CD4-positive, alpha-beta T cell treated with Interleukin-4 for 1 hour (primary cell): Measurements from ENCODE around the gene TRPC1.

Source experiments
- DNase-seq, 2 donors: peaks; one replicate each; pipeline ENCODE4 v3.0.0-alpha.2; 2020 to 2022

TRPC1 gene

GRCh38 chr3:142754494-142754893 is 30.7 kb downstream of the TRPC1 start:
- no peak for DNase-seq

DNA sequence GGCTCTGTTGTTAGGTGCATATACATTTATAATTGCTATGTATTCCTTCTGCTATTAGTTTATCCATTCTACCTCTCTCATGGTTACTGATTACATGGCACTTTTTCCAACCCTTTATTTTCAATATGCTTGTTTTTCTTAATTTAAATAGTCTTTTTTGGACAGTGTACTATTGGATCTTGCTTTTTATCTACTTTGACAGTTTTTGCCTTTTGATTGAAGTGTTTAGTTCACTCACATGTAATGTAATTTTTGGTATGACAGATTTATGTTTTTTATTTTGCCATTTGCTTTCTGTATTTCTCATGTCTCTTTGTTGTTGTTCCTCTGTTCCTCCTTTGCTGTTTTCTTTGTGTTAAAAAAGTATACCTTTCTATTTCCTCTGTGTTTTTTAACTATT is 44.5 kb downstream of the TRPC1 start:
- DNase-seq: no peak

DNA sequence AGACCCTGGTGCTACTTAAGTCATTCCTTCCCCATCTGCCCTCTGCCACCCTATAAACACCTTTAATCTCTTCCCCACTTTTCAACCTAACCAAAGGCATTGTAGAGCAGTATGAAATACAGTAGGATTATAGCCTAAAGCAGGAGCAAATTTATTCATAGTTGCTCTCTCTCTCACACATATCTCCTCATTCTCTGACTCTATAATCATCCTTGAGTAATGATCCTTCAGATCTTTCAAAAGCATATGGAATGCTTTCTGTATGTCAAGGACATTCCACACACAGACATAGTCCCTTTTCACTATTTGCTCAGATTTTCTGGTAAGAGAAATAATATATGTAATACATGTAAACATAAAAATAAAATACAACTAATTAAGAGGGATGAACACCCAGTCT is 54.1 kb downstream of the TRPC1 start:
- DNase-seq: no peak

GRCh38 chr3:142778541-142778940 is 54.7 kb downstream of the TRPC1 start:
- no peak for DNase-seq

- no peak for DNase-seq
Measured at GRCh38 chr3:142779591-142779990, 55.8 kb downstream of the TRPC1 start.

DNA sequence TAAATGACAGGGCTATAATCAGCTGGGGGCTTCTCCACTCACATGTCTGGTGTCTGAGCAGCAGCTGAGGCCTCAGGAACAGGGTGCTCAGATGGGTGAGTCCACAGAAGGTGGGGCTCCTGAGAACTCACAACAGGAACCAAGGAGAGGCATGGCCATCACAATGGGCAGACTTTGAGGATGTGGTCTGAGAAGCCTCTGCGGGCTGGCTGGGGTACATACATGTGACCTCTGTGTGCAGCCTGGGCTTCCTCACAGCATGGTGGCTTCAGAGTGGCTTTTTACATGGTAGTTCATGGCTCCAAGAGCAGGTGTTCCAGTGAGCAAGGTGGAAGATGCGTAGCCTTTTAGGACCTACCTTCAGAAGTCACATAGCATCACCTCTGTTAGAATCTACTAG is 58.8 kb downstream of the TRPC1 start:
- no peak for DNase-seq

DNA sequence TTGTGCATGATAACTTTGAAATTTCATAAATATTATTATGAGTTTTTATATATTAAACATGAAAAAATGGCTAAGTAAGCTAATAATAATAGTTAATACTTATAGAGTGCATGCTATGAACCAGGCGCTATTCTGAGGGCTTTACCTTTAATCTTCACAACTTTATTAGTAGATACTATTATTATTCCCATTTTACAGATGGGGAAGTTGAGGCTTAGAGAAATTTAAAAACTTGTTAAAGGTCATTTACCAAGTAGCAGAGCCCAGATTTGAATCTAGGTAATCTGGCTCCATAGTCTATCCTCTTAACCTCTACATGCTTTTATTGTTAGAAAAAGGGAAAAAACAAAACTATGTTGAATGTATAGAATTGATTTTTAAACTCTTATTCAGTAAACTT is 60.4 kb downstream of the TRPC1 start:
- DNase-seq: no peak

- DNase-seq: no peak
Measured at GRCh38 chr3:142785996-142786395, 62.2 kb downstream of the TRPC1 start.

- no peak for DNase-seq
Measured at GRCh38 chr3:142787719-142788118, 63.9 kb downstream of the TRPC1 start.

DNA sequence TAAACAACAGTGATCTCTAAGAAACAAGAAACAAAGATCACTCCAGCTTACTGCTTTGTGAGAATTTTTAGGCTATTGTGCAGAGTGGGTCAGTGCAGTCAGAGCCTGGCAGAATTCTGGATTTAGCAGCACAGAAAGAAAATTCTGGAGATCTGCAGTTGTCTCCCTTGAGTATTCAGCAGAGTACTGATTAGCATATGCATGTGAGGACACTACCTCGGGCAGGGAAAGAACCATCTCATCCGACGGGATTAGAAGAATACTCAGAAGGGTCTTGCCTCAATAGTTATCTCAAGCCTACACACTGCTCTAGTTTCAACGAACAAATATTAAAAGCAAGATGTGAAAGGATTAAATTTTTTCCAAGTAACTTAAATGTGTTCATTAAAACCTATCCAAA is 70.7 kb downstream of the TRPC1 start:
- no peak for DNase-seq

GRCh38 chr3:142795332-142795731 is 71.5 kb downstream of the TRPC1 start:
- no peak for DNase-seq

DNA sequence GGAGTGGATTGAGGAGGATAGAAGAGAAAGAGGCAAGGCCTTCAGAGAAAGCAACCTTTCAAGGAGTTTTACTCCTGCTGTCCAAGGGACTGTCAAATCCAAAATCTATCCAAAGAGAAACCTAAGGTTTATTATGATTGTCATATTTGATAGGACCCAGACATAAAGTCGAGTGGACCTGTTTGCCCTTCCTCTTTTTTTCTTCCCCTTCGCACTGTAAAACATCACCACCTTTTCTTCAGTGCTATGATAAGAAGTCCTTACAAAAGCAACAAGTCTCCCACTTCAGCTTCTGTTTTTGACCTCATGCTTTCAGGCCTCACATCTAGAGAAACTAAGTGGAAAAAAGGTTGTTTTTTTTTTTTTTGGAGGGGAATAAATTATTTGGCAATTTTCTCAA is 73.0 kb downstream of the TRPC1 start:
- DNase-seq: no peak

GRCh38 chr3:142801746-142802145 is 77.9 kb downstream of the TRPC1 start:
- no peak for DNase-seq

GRCh38 chr3:142802891-142803290 is 79.1 kb downstream of the TRPC1 start:
- DNase-seq: no peak

DNA sequence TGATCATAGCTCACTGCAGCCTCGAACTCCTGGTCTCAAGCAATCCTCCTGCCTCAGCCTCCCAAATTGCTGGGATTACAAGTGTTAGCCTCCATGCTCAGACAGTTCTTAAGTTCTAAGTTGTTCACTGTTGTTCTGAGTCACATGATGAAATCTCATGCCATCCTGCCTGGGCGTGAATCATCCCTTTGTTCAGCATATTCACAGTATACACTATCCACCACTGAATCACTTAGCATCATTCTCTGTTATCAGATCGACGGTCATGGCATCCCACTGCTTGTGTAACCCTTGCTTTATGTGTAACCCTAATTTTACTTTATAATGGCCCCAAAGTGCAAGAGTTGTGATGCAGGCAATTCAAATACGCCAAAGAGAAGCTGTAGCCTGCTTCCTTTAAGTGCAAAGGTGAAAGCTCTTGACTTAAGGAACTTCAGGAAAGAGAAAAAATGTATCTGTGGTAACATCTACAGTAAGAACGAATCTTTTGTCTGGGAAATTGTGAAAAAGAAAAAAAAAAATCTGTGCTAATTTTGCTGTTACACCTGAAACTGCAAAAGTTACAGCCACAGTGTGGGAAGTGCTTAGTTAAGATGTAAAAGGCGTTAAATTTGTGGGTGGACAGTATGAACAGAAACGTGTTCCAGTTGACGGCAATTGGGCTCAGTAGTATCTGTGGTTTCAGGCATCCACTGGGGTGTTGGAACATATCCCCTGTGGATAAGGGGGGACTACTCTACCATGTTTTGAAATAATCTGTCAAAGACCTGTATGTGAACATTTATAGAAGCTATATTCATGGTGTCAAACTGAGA is 84.5 kb downstream of the TRPC1 start:
- DNase-seq: no peak

GRCh38 chr3:142809259-142809658 is 85.4 kb downstream of the TRPC1 start:
- DNase-seq: no peak

GRCh38 chr3:142815803-142816202 is 92.0 kb downstream of the TRPC1 start:
- DNase-seq: no peak

- DNase-seq: no peak
Measured at GRCh38 chr3:142817356-142817755, 93.5 kb downstream of the TRPC1 start.

DNA sequence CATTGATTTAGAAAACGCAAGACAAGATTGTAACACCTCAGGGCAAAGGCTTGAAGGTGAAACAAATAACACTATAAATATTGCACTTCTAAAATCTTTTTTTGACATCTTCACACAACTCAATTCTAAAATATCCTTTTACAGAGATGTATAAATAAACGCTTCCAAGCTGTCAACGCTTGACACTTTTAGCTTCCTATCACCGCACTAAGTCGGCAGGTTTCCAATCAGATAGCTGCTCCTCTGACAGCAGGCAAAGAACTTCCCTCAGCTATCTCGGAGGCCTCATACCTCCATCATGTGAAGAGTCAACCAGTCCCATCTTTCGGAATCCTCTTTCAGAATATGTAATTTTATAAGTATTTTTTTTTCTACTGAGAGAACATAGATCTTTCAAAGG is 94.1 kb downstream of the TRPC1 start:
- no peak for DNase-seq

DNA sequence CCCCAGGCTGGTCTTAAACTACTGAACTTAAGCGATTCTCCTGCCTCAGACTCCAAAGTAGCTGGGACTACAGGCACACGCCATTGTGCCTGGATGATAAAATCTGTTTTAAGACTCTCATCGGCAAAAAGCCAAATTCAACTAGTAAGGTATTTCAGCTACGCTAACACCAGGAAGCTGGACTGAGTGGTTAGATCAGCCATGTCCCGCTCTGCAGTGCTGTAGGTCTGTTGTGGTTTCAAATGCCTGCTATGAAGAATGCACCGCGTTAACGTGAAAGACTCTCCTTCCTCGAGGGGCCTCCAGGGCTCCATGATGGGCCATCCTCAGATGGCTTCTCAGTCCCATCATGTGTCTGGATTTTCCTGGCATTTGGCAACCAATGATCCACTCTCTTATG is 94.8 kb downstream of the TRPC1 start:
- no peak for DNase-seq

- DNase-seq: no peak
Measured at GRCh38 chr3:142819179-142819578, 95.3 kb downstream of the TRPC1 start.

- peak; percentile 43 to 48 for DNase-seq
Measured at GRCh38 chr3:142828703-142829305, 105.0 kb downstream of the TRPC1 start.

GRCh38 chr3:142837526-142837925 is 113.7 kb downstream of the TRPC1 start:
- no peak for DNase-seq

- DNase-seq: no peak
Measured at GRCh38 chr3:142839831-142840230, 116.0 kb downstream of the TRPC1 start.
